DMS53 treated with DMSO at 0.1 percent for 48 hours (cell line): ENCODE results near the gene DET1.
"Not testable (repeated sequence)": the region's sequence is repeated elsewhere in the genome, so short reads cannot be mapped to it uniquely, and the experiment has no call there.

Experiments
- DNase-seq: peaks from one replicate; lab custom pipeline; 2025; ENCODE audit not compliant: unreplicated experiment; lab: John Stamatoyannopoulos, UW

The DET1 gene

DNA sequence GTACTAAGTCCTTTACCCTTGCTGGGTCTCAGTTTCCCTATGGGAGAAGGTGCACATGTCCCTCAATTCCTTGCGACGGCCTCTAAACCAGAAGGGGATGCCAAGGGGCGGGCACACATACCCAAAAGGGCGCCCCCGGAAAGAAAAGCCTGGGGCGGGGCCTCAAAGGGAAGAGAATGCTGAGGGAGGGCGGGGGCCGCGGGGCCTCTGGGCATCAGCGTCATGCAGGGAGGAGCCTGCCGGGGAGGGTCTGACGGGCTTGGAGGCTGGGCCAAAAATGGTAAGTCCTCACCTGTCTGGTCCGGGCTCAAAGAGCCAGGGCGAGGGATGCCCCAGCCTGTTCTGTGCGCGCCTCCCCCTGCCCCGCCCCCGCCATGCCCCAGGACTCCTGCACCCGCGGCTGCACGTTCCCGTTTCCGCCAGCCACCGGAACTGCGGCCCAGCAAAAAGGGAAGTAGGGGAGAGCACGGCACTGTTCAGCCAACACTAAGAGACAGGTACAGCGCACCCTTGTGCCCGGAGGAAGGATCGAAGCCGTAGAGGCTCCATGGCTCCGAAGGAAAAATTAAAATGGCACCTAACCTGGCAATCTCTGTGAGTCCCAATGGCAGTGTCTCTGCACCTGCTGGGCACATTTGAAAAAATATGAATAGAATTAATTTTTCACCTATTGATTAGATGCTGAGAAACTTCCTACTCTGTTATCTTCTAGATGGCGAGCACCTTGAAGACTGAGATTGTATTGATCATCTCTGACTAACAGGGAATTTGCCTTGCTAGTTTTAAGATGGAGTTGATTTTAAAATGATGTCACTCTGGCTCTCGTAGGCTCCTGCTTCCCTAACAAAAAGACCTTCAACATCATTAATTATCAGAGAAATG, at the start of gene DET1:
Gene DET1, minus strand, starts transcription at position 434 of the 882 bp plus-strand sequence. CDS start 14,976 bp downstream, outside the sequence.
- peak; percentile 84 for DNase-seq

GRCh38 chr15:88591384-88591783, 44.9 kb upstream of the DET1 start:
- no peak for DNase-seq

- DNase-seq, result no peak
Observed at GRCh38 chr15:88590759-88591158, 44.3 kb upstream of the DET1 start.

GRCh38 chr15:88586401-88587162, 40.1 kb upstream of the DET1 start:
- no peak for DNase-seq

- DNase-seq, result no peak
Observed at GRCh38 chr15:88580532-88580931, 34.1 kb upstream of the DET1 start.

- no peak for DNase-seq
Observed at GRCh38 chr15:88579322-88579721, 32.8 kb upstream of the DET1 start.

GRCh38 chr15:88574655-88575054, 28.2 kb upstream of the DET1 start:
- no peak for DNase-seq

- DNase-seq, result no peak
Observed at GRCh38 chr15:88574077-88574476, 27.6 kb upstream of the DET1 start.

DNA sequence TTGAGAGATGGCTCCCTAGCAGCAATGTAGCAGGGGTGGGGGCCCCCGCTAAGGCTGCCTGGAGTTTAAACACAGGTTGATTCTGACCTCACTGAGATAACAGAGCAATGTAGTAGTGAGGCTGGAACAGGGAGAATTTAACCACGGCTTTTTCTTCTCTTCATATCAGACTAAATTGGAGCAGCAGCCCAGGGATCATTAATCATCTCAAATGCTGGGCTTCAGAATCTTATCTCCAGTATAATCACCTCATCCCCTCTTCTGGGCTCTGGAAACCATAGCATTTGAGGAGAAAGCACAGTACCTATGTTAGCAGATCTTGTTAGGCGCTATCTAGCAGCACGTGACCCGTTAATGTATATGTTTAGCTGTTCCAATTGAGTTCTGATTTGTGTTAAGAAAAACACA, 25.4 kb upstream of the DET1 start:
- DNase-seq, result no peak

DNA sequence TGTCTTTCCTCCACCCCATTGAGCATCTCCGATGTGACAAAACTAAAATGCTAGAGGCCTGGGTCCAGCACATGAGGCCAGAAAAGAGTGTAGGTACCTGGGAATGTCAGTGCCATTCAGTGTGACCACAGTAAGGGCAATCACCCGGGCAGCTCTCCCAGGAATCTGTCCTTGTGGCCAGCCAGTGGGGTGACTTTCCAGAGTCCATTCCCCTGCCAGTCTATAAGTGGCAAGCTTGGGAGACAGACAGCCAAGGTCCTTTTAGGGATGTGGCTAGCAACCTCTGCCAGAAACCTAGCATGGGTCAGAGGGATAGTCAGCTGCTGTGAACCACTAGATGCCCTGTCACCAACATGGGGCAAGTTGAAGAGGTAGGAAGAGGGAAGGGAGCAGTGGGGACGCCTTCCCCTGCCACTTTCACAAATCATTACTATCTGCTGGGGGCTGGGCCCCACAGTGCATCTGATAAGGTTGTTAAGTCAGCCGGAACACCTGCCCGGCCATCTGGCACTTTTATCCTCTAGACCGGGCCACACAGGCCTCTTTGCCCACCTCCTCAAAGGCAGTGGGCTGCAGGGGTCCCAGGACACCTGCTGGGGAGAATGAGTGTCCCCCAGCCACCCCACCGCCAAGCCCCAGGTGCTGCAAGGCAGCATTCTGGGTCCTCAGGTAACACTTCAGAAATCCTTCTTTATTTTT, 24.8 kb upstream of the DET1 start:
- no peak for DNase-seq

- no peak for DNase-seq
Observed at GRCh38 chr15:88568589-88568988, 22.1 kb upstream of the DET1 start.

DNA sequence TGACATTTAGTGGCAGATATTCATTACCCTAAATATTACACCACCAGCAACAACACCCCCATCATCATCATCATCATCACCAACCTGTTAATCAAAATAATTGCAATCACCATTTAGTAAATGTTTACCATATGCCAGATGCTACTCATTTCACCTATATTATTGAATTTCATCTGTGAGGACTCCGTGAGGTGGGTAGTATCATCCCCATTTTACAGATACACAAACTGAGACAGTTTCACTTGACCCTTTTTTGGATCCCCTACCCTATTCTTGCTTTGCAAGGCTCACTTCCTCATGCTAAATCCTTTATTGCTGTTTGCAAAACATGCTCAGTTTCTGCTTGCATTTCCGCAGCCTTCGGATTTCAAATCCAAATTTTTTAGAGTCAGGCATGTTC, 18.3 kb upstream of the DET1 start:
- DNase-seq, result no peak

DNA sequence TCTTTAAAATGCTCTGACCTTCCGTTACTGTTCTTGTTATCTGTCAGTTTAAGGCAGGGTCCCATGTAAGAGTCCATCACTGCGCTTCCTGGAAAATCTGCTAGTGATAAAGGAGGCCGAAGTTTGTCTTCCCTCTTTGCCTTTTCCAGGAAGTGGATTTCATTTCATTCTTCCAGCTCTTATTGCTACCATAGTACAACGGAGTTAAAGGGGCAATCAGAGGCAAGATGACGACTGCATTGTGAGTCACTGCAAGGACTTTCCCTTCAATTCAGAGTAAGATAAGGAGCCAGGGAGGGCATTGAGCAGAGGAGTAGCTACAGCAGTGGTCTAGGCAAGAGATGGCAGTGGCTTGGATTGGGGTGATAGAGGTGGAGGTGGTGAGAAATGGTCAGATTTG, 17.2 kb upstream of the DET1 start:
- DNase-seq, result no peak

DNA sequence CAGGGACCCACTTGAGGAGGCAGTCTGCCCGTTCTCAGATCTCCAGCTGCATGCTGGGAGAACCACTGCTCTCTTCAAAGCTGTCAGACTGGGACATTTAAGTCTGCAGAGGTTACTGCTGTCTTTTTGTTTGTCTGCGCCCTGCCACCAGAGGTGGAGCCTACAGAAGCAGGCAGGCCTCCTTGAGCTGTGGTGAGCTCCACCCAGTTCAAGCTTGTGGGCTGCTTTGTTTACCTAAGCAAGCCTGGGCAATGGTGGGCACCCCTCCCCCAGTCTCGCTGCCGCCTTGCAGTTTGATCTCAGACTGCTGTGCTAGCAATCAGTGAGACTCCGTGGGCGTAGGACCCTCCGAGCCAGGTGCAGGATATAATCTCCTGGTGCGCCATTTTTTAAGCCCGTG, 13.1 kb upstream of the DET1 start:
- not testable (repeated sequence) for DNase-seq

DNA sequence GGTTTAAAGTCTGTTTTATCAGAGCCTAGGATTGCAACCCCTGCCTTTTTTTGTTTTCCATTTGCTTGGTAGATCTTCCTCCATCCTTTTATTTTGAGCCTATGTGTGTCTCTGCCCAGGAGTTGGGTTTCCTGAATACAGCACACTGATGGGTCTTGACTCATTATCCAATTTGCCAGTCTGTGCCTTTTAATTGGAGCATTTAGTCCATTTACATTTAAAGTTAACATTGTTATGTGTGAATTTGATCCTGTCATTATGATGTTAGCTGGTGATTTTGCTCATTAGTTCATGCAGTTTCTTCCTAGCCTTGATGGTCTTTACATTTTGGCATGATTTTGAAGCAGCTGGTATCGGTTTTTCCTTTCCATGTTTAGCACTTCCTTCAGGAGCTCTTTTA, 11.5 kb upstream of the DET1 start:
- not testable (repeated sequence) for DNase-seq

DNA sequence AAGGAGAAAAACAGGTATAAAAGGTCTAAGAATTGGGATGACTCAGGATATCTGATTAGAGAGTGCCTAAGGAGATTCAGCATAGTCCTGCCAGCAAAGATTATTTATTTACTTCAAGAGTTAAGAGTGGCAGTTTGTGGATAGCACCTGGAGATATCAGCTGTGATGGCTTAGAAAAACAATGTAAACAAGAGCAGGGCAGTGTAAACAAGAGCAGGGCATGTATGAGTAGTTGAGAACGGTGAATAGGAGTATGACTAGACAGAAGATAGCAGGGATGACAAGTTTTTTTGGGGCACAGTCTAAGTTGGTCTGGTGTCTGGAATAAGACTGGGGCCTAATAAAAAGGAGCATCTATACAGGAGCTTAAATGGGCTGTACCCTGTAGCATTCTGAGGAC, 1.5 kb upstream of the DET1 start:
- DNase-seq, result not testable (repeated sequence)

DNA sequence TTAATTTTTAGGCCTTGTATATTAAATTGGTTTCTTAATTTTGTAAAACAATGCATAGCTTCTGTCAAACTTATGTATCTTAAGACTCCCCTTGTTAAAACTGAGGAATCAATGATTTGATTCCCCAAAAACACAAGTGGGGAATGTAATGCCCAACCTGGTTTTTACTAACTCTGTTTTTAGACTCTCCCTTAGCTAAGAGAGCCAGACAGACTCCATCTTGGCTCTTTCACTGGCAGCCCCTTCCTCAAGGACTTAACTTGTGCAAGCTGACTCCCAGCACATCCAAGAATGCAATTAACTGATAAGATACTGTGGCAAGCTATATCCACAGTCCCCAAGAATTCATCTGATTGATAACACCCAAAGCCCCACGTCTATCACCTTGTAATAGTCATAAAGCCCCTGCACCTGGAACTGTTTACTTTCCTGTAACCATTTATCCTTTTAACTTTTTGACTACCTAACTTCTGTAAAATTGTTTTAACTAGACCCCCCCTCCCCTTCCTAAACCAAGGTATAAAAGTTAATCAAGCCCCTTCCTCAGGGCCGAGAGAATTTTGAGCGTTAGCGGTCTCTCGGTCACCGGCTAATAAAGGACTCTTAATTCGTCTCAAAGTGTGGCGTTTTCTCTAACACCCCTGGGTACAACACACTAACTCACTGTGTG, 768 bp downstream of the DET1 start:
- DNase-seq, result not testable (repeated sequence)

DNA sequence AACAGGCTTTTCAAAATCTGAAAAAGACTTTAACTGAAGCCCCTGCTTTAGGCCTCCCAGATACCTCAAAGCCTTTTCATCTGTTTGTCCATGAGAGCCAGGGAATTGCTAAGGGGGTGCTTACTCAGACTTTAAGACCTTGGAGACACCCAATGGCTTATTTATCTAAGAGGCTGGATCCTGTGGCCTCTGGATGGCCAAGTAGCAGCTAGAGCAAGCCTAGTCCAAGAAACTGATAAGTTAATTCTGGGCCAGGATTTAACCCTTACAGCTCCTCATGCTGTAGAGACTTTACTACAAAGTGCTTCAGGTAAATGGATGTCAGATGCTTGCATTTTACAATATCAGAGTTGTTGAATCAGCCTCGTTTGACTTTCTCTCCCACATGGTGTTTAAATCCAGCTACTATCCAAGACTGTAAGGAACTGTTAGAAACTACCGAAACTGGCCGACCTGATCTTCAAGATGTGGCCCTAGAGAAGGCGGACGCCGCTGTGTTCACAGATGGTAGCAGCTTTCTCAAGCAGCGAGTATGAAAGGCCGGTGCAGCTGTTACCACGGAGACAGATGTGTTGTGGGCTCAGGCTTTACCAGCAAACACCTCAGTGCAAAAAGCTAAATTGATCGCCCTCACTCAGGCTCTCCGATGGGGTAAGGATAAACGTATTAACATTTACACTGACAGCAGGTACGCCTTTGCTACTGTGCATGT, 3.3 kb downstream of the DET1 start:
- no peak for DNase-seq

DNA sequence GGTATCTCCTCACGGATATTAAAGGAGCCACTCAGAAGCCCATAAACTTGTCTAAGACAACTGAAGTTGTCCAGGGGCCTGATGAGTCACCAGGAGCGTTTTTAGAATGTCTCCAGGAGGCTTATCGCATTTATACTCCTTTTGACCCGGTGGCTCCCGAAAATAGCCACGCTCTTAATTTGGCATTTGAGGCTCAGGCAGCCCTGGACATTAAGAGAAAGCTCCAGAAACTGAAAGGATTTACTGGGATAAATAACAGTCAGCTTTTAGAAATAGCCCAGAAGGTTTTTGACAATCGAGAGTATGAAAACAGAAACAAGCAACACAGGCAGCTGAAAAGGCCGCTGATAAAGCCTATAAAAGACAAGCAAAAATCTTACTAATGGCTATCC, 4.1 kb downstream of the DET1 start:
- DNase-seq, result no peak

DNA sequence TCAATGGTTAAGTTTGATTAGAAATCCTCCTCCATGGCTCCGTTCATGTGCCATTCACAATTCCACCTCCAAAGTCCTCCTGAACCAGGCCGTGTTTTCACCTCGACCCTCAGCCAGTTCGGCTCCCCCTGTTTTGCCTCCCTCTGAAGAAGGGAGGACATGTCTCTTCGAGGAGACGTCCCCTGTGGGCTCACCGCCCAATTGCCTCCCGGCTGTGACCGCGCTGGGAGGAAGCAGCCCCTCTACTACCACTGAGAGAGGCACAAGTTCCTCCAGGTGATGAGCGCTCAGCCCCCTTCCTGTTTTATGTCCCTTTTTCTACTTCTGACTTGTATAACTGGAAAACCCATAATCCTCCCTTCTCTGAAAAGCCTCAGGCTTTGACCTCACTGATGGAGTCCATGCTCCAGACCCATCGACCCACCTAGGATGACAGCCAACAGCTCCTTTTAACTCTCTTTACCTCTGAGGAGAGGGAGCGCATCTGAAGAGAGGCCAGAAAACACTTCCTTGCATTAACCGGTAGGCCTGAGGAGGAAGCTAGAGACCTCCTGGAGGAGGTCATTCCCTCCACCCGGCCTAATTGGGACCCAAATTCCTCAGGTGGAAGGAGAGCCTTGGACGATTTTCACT, 4.7 kb downstream of the DET1 start:
- no peak for DNase-seq
